Ramos (cell line): ENCODE measurements around the gene C10orf95.
"Not testable (repeated sequence)": the region's sequence is repeated elsewhere in the genome, so short reads cannot be mapped to it uniquely, and the experiment has no call there.

ENCODE experiments used
- in situ Hi-C: fragments of 300-500 bp; cut with MboI; formaldehyde crosslinking; loops from one replicate; pipeline ENCODE4 v1.14.3; 2022; ENCODE audit warnings: low sequenced_read_pairs; ENCODE audit not compliant: unreplicated experiment

Gene C10orf95

GRCh38 chr10:102467318-102467717 lies 16.0 kb upstream of the C10orf95 start:
- in situ Hi-C loops = no loop called here

- in situ Hi-C loops = no loop called here
Observed at GRCh38 chr10:102465466-102465865, 14.1 kb upstream of the C10orf95 start.

- in situ Hi-C loops = no loop called here
Observed at GRCh38 chr10:102463983-102464382, 12.6 kb upstream of the C10orf95 start.

- in situ Hi-C loops = no loop called here
Observed at GRCh38 chr10:102462512-102463054, 11.2 kb upstream of the C10orf95 start.

DNA sequence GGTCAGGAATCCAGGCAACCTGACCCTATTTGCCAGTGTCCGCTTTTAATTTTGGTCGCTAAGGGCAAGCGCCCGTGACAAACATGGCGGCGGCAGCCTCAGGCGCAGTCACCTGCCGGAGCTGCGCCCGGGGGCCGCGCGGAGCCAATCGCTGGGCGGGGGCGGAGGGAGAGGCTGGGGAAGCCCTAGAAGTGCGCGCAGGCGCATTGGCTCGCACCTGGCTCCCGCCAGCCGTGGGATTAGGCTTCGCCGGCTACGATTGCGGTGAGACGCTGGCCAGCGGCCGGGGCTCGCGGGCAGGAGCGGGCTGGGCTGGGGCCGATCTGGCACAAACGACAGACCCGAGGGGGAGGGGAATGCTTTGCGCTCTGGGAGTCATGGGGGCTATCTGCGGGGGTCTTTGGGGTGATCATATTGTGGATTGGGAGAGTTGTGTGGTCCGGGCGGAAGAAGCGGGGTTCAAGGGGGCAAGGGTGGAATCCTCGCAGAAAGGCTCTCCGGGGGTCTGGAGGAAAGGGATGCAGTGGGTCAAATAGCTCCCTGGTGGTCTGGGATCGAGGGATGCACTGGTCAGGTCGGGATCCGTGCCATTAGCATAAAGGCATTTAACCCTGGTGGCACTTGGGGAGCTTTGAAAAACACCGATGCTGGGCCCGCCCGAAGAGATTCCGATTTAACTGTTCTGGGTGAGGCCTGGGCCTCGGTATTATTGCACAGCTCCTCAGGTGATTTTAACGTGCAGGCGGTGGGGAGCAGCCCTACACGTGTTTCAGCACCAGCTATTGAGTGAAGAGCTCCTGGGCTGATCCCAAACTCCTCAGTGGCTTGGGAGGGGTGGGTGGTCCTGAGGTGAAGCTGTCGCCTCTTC lies 10.1 kb upstream of the C10orf95 start:
- in situ Hi-C loops = no loop called here

DNA sequence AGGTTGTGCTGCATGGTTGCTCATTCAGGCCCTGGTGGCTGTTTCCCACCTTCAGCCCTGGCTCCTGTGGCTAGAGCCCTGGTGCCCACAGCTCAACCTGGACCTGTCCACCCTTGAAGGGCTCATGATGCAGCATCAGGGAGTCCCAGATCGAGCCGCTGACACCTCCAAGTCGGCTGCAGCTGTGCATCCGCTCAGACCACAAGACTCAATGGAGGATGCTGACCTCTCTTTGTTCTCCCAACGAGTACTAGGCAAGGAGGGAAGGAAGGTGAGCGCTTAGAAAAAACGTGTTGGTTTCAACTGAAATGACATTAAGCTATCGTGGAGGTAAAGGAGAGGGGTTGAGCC lies 9.5 kb upstream of the C10orf95 start:
- in situ Hi-C loops = no loop called here

DNA sequence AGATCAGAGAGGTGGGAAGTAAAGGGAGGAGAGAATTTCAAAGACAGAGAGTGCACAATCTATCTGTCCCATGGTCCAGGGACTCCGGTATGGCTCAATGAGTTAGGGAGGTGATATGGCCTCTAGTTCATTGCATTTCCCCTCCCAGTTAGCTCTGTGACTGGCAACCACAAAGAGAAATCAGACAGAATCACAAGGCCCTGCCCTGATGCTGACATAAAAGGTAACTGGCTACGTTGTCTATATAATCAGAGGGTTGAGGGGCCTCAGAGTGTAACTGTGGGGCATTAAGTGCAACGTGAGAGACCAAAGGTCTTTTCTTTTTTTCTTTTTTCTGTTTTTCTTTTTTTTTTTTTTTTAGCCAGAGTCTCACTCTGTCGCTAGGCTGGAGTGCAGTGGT lies 7.3 kb upstream of the C10orf95 start:
- in situ Hi-C loops = no loop called here

DNA sequence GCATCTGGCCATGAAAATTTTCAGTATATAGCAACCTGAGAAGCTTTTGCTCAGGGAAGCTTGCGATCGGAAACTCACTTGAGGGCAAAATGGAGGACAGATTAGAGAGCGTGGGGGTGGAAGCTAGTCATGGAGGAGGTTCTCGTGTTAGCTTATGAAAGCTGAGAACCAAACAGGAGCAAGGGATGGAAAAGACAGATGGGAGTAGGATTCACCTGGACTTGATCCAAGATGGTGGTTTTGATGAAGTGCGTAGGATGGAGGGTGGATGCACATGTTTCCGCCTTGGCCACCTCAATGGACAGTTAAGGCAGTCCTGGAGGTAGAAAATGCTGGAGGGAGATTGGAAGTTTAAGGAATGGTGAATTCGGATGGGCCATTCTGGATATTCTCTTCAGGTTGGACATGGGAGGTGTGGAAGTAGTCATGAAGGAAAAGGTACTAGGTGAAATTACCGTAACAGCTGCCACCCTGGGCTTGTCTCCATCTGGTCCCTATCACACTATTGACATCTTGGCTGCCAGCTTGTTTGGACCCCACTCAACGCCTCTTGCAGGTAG lies 6.3 kb upstream of the C10orf95 start:
- in situ Hi-C loops = no loop called here

DNA sequence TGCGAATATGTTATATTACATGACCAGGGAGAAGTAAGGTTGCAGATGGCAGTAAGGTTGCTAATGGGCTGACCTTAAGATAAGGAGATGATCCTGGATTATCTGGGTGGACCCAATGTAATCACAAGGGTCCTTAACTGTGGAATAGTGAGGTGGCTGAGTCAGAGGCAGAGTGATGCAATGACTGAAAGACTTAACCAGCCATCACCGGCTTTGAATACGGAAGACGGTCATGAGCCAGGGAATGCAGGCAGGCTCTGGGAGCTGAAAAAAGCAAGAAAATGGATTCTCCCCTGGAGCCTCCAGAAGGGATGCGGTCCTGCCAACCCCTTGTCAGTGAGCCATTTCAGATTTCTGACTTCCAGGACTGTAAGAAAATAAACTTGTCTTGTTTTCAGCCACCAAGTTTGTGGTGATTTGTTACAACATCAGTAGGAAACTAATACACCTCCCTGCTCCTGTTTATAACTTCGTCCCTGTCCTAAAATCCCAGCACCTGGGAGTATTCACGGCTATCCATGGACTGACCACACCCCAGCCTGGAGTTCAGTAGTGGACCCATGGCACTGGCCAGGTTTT lies 4.6 kb upstream of the C10orf95 start:
- in situ Hi-C loops = no loop called here

GRCh38 chr10:102454662-102455487 lies 3.5 kb upstream of the C10orf95 start:
- in situ Hi-C loops = not testable (repeated sequence)

DNA sequence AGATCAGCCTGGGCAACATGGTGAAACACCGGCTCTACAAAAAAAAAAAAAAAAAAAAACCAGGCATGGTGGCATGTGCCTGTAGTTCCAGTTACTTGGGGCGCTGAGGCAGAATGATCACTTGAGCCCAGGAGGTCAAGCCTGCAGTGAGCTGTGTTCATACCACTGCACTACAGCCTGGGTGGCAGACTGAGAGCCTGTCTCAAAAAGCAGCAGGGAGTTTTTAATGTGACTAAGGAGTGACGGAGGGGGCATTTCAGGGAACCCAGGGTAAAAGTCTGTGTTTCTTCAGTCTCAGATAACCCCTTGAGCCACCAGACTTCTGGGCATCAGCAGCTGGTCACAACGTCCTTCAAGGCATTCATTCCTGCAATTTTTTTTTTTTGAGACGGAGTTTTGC lies 2.2 kb upstream of the C10orf95 start:
- in situ Hi-C loops = no loop called here

GRCh38 chr10:102452672-102453340 lies 1.5 kb upstream of the C10orf95 start:
- in situ Hi-C loops = no loop called here

DNA sequence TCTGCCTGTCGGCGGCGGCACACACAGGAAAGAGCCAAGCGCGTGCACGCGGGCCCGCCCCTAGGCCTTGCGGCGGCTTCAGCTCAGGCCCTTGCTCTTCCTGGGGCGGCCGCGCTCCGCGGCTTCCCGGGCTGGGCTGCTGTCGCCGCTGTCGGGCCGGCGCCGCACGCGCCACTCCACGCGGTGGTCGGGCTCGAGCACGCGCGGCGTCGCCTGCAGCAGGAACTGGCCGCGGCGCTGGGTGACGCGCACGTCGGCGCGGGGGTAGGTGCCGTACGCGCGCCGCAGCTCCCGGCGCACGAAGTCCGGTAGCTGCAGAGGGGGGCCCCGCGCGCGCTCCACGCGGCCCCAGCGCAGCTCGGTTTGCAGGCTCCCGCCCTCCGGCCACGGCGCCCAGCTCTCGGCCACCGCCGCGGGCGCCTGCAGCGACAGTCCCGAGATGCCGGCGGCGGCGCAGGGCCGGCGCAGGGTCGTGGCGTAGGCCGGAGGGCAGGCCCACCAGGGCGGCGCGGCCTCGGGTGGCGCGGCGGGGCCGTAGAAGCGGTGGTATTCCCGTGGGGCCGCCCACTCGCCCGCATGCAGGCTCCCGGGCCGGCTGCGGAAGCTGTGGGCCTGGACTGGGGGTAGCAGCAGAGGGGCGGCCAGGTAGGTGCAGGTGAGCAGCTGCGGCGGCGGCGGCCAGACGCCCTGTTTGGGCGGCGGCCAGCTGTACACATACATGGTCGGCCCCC lies 804 bp downstream of the C10orf95 start:
- in situ Hi-C loops = no loop called here

DNA sequence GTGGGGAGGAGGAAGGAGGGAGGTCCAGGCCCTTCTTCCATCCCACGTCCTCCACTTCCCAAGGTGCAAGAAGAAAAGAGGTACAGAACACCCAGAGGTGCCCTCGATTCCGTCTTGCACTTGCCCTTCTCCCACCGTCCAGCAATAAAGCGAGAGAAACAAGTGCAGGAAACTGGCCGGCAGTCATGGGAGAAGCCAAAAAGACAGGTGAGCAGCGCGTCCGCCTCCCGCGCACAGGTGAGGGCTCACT lies 1.3 kb downstream of the C10orf95 start:
- in situ Hi-C loops = no loop called here

- in situ Hi-C loops = no loop called here
Observed at GRCh38 chr10:102449321-102450123, 1.8 kb downstream of the C10orf95 start.

DNA sequence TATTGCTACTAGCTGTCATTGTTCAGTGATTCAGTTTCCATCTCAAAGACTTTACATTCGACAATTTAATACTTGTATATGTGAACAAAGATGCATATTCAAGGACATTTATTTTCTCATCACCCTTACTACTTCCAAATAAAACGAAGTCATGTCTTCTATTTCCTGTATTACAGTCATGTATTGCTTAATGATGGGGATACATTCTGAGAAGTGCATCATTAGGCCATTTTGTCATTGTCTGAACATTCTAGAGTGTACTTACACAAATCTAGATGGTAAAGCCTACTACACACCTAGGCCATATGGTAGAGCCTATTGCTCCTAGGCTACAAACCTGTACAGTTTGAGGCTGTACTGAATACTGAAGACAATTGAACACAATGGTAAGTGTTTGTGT lies 6.5 kb downstream of the C10orf95 start:
- in situ Hi-C loops = no loop called here

DNA sequence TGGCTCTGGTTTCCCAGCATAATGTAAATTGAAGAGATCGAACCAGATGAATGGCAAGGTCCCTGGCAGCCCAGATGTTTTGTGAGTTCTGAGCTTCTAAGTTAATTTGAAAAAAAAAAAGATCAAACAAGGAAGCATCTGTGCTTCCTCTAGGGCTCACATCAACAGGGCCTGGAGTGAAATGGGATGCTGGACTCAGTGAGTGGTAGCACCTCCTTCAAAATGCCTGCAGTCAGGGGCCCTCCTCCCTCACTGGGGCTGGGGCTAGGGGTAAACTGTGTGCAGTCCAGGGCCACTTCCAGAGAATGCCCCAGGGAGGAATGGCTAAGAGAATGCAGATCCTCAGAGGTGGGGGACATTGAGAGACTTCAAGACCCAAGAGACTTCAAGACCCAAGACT lies 13.0 kb downstream of the C10orf95 start:
- in situ Hi-C loops = no loop called here

- in situ Hi-C loops = no loop called here
Observed at GRCh38 chr10:102437515-102437914, 13.8 kb downstream of the C10orf95 start.

DNA sequence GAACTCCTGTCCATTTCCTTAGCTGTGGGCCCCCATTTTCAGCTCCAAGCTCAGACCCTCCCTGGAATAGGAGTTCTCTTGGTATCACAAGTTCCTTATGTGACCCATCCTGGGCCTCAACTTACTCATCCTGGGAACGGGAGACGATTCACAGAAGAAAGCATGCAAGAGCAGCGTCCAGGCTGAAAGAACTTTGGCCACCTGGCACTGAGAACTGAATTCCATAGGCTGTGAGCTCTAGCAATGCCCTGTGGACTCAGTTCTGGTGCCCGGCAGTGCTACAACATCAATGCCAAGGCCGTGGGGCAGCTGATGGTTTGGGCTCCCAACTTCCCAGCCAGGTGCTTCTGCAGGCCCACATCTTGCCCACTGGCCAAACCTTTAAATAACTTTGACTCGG lies 15.0 kb downstream of the C10orf95 start:
- in situ Hi-C loops = no loop called here
